ENCODE results near the gene TUBB4A. TPM values are rescaled to one million over a fixed set of nuclear protein-coding genes. Genes with fewer than 3 reads are reported as not detected.

TUBB4A gene
- total and polyA plus RNA-seq, 10 of the 15 experiments (the other 5 are each of a cell fraction or from before 2014, with no cell fraction given), result 0.29 to 22.4 (median 3.8) TPM

DNA sequence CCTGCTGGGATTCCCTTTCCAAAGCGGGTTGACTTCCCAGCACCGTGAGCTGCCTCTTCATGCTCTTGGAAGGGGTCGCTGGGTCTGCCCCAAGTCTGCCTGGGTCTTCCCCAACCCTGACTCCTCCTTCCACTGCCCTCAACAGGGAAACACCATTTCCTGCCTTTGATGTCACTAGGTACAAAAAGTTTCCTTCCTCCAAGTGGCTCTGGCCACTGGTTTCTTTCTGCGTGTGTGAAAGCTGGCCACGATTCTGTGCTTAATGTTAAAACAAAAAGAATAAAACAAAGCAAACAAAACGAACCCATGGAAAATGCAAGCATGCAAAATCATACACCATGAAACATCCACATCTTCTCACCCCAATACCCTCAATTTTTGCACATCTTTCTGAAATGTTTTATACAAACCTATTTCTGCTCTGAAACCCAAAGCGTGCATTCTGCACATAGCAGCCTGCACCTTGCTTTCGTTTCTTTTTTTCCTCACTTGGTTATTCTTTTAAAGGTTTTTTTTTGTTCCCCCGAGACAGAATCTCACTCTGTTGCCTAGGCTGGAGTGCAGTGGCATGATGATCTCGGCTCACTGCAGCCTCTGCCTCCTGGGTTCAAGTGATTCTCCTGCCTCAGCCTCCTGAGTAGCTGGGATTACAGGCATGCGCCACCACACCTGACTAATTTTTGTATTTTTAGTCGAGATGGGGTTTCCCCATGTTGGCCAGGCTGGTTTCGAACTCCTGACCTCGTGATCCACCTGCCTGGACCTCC, 16.2 kb upstream of the TUBB4A start (continued):
- TF ChIP-seq, protein P1, sequence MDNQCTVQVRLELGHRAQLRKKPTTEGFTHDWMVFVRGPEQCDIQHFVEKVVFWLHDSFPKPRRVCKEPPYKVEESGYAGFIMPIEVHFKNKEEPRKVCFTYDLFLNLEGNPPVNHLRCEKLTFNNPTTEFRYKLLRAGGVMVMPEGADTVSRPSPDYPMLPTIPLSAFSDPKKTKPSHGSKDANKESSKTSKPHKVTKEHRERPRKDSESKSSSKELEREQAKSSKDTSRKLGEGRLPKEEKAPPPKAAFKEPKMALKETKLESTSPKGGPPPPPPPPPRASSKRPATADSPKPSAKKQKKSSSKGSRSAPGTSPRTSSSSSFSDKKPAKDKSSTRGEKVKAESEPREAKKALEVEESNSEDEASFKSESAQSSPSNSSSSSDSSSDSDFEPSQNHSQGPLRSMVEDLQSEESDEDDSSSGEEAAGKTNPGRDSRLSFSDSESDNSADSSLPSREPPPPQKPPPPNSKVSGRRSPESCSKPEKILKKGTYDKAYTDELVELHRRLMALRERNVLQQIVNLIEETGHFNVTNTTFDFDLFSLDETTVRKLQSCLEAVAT (IDR thresholded peaks at IDR 0.05), result no peak
- TF ChIP-seq ZNF687 (IDR thresholded peaks at IDR 0.05) (no peak), CREB1 (IDR thresholded peaks at IDR 0.05; ENCODE audit: low read depth) (peak; percentile 83), IKZF1 (conservative IDR thresholded peaks at IDR 0.05) (peak; percentile 94), RB1 (IDR thresholded peaks at IDR 0.05; ENCODE audit: borderline replicate concordance) (no peak; the same call in 1 of the 2 replicates), MTA2 (IDR thresholded peaks at IDR 0.05; ENCODE audit: low read depth) (peak; percentile 61; the same call in 1 of the 2 replicates), SMARCA5 (IDR thresholded peaks at IDR 0.05) (peak; percentile 59; the same call in 1 of the 2 replicates), STAT3 (IDR thresholded peaks at IDR 0.05; ENCODE audit: low read depth, low read length) (no peak; the same call in 1 of the 2 replicates), PAX8 (IDR thresholded peaks at IDR 0.05) (no peak), RCOR1 (conservative IDR thresholded peaks at IDR 0.05; ENCODE audit: low read depth, low read length) (0 out of 2 replicates have a peak, but pooled peaks have one; percentile 57), POLR2AphosphoS2 (IDR thresholded peaks at IDR 0.05; ENCODE audit: low read depth, low read length) (no peak), FOXM1 (IDR thresholded peaks at IDR 0.05; ENCODE audit: low read depth, low read length) (no peak), CTCF (IDR thresholded peaks at IDR 0.05 in 2 of 3, conservative IDR thresholded peaks at IDR 0.05 in 1 of 3; ENCODE audit: control insufficient read depth in 2 of 3, extremely low read depth in 1 of 3, insufficient read depth in 1 of 3, low read depth in 3 of 3, low read length in 3 of 3) (no peak), ZNF207 (IDR thresholded peaks at IDR 0.05; ENCODE audit: borderline replicate concordance) (no peak), IRF4 (IDR thresholded peaks at IDR 0.05; ENCODE audit: low read depth, low read length) (0 out of 2 replicates have a peak, but pooled peaks have one; percentile 54), BCLAF1 (IDR thresholded peaks at IDR 0.05) (no peak), RELA (IDR thresholded peaks at IDR 0.05; ENCODE audit: borderline replicate concordance, partially characterized antibody) (peak; percentile 46), SIN3A (IDR thresholded peaks at IDR 0.05; ENCODE audit: low read depth, low read length) (0 out of 2 replicates have a peak, but pooled peaks have one; percentile 29)
- TF ChIP-seq, protein P2, sequence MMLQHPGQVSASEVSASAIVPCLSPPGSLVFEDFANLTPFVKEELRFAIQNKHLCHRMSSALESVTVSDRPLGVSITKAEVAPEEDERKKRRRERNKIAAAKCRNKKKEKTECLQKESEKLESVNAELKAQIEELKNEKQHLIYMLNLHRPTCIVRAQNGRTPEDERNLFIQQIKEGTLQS (IDR thresholded peaks at IDR 0.05; ENCODE audit: borderline replicate concordance, extremely low read depth, low read depth, low read length), result no peak

Data from GM12878 (cell line).